Bronchial epithelial cell (primary cell): ENCODE measurements around the gene AQP12A. TPM values are rescaled to one million over a fixed set of nuclear protein-coding genes. Genes with fewer than 3 reads are reported as not detected.
"Not testable (repeated sequence)": the region's sequence is repeated elsewhere in the genome, so short reads cannot be mapped to it uniquely, and the experiment has no call there.

ENCODE experiments used
- DNase-seq: peaks from one replicate; pipeline ENCODE4 v3.0.0-alpha.2; 2010; ENCODE audit warnings: low read depth
- FAIRE-seq: peaks from 2 replicates; lab custom pipeline; 2011; peaks lifted over from hg19 to GRCh38; lab: Jason Lieb, UNC
- H3K27me3 ChIP-seq: 2 replicates; pipeline ENCODE4 v1.5.1; 2011; ENCODE audit warnings: low read length; ENCODE audit not compliant: control insufficient read depth, insufficient read depth
- H3K36me3 ChIP-seq: 2 replicates; pipeline ENCODE4 v1.5.1; 2011; ENCODE audit warnings: low read length; ENCODE audit not compliant: control insufficient read depth, insufficient read depth
- H3K4me3 ChIP-seq: 2 replicates; pipeline ENCODE4 v1.5.1; 2011; ENCODE audit warnings: mild to moderate bottlenecking, low read depth, low read length, control low read depth
- total RNA-seq: library from RNA; depleted of rRNA; stranded (reverse); fragments of >200 nt; gene quantifications from 2 replicates; pipeline ENCODE4 v1.2.1, GENCODE V29; 2014
- TF ChIP-seq, protein P1 (sequence below): IDR thresholded peaks from 2 replicates; pipeline ENCODE4 v1.5.1; 2011; ENCODE audit warnings: mild to moderate bottlenecking, moderate library complexity, low read length, control low read depth, inconsistent platforms; ENCODE audit not compliant: insufficient read depth, severe bottlenecking

Gene AQP12A
- total RNA-seq, 1 donor from 2014 or later = not detected

DNA sequence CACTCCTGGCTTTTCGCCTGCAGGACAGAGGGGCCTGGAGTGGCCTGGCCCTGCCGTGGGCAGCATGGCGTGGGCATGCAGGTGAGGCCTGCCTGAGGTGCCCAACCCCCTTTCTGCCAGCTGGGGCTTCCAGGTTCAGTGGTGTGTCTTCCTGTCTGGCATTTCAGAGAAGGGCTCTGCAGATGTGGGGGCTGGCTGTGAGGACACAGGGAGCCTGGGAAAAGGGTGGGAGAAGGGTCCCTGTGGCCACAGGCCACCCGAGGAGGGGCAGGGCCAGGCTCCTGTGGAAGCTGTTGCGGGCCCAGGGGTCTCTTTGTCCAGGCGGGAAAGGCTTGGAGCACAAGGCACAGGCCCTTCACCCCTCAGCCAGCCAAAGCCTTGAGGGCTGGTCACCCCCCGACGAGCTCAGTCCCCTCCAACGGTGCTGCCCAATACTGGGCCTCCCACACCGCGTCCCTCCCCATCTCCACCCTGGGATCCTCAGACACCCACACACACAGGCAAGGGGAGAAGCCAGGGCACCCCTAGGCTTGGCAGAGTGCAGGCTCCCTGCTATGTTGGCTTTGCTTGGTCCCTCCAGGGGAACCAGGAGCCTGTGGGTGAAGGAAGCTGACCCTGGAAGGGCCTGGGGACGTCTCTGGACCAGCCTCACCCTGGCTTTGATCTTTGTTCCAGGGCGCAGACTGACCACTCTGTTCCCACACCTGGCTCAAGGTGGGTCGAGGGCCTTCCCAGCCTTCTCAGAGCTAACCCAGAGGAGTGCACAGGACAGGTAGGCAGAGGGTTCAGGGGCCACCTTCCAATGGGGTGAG, 3.7 kb upstream of the AQP12A start:
- FAIRE-seq (no peak), DNase-seq (no peak)
- TF ChIP-seq, protein P1, sequence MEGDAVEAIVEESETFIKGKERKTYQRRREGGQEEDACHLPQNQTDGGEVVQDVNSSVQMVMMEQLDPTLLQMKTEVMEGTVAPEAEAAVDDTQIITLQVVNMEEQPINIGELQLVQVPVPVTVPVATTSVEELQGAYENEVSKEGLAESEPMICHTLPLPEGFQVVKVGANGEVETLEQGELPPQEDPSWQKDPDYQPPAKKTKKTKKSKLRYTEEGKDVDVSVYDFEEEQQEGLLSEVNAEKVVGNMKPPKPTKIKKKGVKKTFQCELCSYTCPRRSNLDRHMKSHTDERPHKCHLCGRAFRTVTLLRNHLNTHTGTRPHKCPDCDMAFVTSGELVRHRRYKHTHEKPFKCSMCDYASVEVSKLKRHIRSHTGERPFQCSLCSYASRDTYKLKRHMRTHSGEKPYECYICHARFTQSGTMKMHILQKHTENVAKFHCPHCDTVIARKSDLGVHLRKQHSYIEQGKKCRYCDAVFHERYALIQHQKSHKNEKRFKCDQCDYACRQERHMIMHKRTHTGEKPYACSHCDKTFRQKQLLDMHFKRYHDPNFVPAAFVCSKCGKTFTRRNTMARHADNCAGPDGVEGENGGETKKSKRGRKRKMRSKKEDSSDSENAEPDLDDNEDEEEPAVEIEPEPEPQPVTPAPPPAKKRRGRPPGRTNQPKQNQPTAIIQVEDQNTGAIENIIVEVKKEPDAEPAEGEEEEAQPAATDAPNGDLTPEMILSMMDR = no peak
- H3K36me3 ChIP-seq = no peaks in the 10 kb centered on the region
- H3K27me3 ChIP-seq = no peaks in the 10 kb centered on the region
- H3K4me3 ChIP-seq = no peak overlapping the region

DNA sequence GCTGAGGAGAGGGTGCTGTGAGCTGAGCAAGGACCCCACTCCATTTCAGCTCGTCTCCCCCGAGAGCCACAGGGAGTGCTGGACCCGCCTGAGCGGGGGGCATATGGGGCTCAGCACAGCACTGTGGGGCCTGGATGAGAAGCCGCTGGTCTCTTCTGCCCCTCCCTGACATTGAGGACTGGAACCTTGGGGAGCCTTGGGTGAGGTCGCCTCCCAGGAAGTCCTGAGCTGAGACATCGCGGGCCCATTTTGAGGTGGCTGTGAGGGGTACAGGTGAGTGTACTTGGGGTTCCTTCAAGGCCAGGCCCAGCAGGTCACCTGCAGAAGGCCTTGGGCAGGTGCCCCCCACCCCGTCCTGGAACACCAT, 3.1 kb upstream of the AQP12A start:
- TF ChIP-seq, protein P1 = no peak
- Histone ChIP-seq H3K27me3 (no peaks in the 10 kb centered on the region), H3K4me3 (no peak overlapping the region), H3K36me3 (no peaks in the 10 kb centered on the region)
- FAIRE-seq (no peak), DNase-seq (no peak)

DNA sequence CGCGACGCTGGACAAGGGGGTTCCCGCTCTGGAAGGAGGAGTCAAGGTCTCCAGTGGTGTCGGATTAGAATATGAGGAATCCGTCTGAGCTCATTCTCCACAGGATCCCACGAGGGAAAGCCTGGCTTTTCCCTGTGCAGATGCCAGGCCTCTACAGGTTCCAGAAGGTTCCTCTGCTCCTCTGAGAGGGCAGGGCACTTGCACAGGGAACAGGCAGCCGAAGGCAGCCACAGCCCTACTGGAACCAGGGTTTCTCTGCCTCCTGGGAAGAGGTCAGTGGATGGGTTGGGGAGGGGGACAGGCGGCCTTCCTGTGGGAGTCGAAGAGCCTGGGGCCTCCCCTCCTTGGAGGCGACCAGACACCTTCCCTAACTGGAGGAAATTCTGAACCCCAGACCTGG, 1.7 kb upstream of the AQP12A start:
- Histone ChIP-seq H3K27me3 (no peaks in the 10 kb centered on the region), H3K36me3 (no peaks in the 10 kb centered on the region), H3K4me3 (no peak overlapping the region)
- TF ChIP-seq, protein P1 = no peak
- FAIRE-seq (no peak), DNase-seq (no peak)

DNA sequence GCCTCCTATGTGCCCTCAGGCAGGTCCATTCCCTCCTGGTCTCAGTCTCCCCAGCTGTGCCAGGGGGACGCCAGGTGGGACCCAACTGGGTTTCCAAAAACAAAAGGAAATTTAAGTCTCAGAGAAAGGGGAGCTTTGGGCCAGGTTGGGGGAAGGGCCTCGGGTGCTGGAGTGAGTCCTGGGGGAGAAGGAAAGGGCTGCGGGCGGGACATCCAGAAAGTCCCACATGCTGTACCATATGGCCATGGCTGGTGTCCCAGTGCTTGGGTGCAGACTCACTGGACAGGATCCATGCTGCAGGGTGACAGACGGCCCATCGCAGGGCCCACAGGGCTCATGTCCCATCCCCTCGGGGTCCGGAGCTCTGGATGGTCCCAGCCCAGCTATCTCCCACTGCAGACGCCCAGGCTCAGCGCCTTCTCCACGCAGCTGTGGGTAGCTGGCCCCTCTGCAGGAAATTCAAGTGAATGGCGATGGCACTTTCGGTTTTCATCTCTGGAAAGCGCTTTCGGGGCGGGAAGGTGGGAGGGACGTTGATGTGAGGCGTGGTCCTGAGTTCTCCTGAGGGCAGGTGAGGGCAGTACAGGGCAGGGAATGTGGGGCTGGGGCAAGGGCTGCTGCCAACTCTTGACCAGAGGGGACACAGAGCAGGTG, 1.1 kb upstream of the AQP12A start:
- peak; percentile 47 for FAIRE-seq
- H3K36me3 ChIP-seq, DNase-seq, H3K4me3 ChIP-seq, H3K27me3 ChIP-seq: not testable (repeated sequence)

DNA sequence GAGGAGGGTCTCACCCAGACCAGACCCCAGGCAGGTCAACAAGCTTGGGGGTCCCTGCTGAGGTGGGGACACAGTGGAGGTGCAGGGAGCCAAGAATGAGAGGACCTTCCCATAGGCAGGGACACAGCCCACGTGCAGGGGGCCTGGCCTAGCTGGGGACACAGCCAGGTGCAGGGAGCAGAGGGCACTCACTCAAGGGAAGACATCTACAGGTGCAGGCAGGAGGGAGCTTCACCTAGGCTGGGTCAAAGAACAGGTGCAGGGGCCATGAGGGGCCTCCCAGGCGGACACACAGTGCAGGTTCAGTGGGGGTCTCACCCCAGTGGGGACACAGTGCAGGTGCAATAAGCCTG, 615 bp upstream of the AQP12A start:
- peak; percentile 98 for FAIRE-seq

DNA sequence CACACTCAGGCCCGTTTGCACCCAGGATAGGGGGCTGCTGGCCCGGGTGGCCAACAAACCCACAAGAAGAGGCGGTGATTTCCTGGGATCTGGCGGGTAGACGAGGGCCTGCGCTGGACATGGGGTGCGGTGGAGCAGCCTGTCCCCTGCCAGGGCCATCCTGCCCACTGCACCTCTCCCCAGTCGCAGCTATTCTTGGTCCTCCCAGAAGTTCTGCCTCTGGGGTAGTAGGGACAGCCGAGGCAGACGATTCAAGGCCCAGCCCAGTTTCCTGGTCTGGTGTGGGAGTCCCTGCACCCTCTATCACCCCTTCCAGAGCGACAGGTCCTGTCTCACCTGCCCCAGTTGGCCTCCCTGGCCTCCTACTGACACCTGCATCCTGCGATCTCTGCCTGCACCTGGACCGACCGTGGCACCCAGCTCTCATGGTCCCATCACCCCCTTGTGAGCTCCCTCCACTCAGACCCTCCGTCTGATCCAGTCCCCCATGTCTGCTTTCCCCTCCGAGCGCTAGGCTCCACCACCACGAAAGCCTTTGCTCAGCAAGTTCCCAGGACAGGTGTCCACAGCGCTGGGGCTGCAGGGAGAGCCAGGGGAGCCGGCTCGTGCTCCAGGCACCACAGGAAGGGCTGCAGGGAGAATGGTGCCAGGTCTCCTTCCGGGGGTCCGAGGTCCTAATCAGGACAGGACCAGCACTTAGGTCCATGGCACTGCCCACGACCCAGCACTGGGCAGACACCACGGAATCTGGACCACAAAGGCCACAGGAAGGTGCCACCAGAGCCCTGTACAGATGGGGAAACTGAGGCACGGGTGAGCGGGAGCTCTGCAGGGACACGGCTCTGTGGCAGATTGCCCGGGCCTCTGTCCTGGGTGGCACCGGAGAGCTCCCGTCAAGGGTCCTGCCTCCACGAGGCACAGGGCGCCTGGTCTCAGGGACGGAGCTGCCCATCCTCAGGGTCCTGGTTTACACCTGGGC, 1.2 kb downstream of the AQP12A start:
- peak; percentile 97 for FAIRE-seq
- not testable (repeated sequence) for H3K36me3 ChIP-seq, DNase-seq, H3K4me3 ChIP-seq, H3K27me3 ChIP-seq

More for the DNA sequence above, 615 bp upstream of the AQP12A start:
- not testable (repeated sequence) for H3K36me3 ChIP-seq, H3K4me3 ChIP-seq, H3K27me3 ChIP-seq, DNase-seq

DNA sequence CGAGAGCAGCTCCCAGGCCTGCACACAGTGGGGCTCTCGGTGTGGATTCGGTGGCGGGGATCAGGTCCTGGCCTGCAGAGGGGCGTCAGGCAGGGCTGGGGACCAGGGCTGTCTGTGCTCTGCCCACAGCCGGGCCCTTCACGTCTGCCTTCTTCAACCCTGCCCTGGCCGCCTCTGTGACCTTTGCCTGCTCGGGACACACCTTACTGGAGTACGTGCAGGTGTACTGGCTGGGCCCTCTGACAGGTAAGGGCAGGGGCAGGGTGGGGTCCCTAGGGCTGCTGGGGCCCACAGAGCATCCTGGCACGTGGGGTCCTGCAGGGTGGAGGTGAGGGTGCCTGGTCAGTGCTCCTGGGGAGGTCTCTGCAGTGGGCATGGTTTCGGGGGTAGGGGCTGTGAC, 2.6 kb downstream of the AQP12A start:
- not testable (repeated sequence) for DNase-seq, H3K36me3 ChIP-seq, FAIRE-seq, H3K4me3 ChIP-seq, H3K27me3 ChIP-seq

DNA sequence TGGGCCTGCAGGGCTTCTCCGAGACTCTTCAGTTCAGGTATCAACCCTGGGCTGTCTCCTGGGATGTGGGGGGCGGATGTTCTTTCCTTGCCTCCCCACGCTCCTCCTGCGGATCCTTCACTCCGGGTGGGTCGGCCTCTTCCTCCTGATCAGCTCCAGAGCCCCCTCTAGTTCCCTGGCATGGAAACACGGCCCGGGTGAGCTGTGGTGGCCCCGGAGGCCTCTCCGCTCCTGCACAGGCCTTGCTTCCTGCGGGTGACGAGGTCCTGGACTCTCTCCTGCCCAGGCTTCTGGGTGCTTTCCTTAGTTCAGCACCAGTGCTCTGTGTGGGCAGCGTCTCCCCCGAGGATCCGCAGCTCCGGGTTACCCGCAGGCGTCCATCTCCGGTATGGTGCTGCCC, 3.9 kb downstream of the AQP12A start:
- FAIRE-seq, H3K27me3 ChIP-seq, H3K4me3 ChIP-seq, DNase-seq, H3K36me3 ChIP-seq: not testable (repeated sequence)

DNA sequence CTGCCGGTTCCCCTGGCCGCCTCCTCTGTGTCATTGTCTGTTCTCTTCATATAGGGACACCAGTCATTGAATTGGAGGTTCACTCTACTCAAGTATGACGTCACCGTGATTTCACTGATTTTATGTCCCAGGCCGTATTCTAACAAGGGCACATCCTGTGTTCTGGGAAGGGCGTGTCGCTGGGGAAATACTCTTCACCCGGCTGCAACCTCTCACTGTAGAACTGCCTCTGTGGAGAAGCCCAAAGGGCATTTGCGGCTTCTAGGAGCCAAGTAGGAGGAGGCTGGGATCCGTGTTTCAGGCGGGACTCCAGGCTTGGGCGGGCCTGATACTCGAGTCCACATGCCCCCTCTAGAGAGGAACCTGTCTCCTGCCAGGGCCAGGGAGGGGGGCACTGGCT, 4.8 kb downstream of the AQP12A start:
- peak; percentile 97 for FAIRE-seq
- DNase-seq, H3K27me3 ChIP-seq, H3K4me3 ChIP-seq, H3K36me3 ChIP-seq: not testable (repeated sequence)

DNA sequence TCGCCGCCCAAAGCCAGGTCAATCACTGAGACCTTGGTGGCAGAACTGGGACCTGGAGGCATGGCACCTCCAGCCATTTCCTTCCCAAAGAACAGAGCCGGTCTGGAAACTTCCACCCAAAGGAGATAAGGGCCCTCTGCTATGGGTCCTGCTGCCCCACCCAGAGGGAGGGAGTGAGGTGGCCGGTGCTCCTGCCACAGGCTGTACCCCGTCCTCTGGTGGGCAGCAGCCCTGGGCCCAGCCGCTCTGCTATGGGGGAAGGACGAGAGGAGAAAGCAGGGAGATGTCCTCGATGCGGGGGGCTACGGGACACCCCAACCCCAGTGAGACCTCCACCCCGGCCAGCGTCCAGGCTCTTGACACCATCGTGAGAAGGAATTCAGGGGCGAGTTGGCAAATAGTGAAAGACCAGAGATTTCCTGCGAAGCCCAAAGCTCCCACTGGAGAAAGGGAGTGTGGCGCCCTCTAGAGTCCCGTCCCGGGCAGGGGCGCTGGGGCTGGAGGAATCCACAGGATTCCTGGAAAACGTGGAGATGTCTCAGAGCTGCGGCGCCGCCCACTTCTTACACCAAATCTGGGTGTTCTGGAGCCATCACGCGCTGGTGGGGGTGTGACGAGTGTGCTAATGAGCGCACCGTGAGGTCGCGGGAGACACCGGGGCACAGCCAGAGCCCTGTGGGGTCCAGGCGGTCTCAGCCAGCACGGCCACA, 7.3 kb downstream of the AQP12A start:
- FAIRE-seq = peak; percentile 97
- H3K4me3 ChIP-seq, H3K36me3 ChIP-seq, DNase-seq, H3K27me3 ChIP-seq: not testable (repeated sequence)
